HL-60 (cell line): ENCODE results near the gene P2RX1.

ENCODE experiments used
- DNase-seq, 2 experiments: peaks; one replicate each; pipeline ENCODE4 v3.0.0-alpha.2; 2010 to 2020; ENCODE audit warnings: low read depth in 1 of 2, low spot score in 1 of 2
- H3K27ac ChIP-seq: fragments of 250-450 bp; sonication (Bioruptor Pico); replicated peaks from 2 replicates; pipeline ENCODE4 v1.5.1; 2020; ENCODE audit warnings: mild to moderate bottlenecking, moderate library complexity
- H3K27me3 ChIP-seq: fragments of 250-450 bp; sonication (Bioruptor Pico); 2 replicates; pipeline ENCODE4 v1.5.1; 2021; ENCODE audit warnings: mild to moderate bottlenecking, moderate library complexity; ENCODE audit not compliant: insufficient read depth, poor library complexity, severe bottlenecking
- H3K4me3 ChIP-seq: replicated peaks from 2 replicates; pipeline ENCODE4 v1.5.1; 2011; ENCODE audit warnings: mild to moderate bottlenecking, control low read depth, low read length; ENCODE audit not compliant: insufficient read depth
- GABPA ChIP-seq: IDR thresholded peaks from 2 replicates; pipeline ENCODE4 v1.6.1; 2012; ENCODE audit warnings: low read depth
- POLR2AphosphoS5 ChIP-seq: IDR thresholded peaks from 2 replicates; pipeline ENCODE4 v1.6.1; 2012; ENCODE audit warnings: low read depth
- SPI1 ChIP-seq: IDR thresholded peaks from 2 replicates; pipeline ENCODE4 v1.6.1; 2012; ENCODE audit warnings: low read depth, mild to moderate bottlenecking, borderline replicate concordance
- TF ChIP-seq, protein P1 (sequence below): IDR thresholded peaks from one replicate; pipeline ENCODE4 v1.5.1; 2011; ENCODE audit warnings: low read length, control low read depth, inconsistent platforms; ENCODE audit not compliant: insufficient read depth
- TF ChIP-seq, protein P2 (sequence below): IDR thresholded peaks from 2 replicates; pipeline ENCODE4 v1.6.1; 2012; ENCODE audit warnings: low read depth; ENCODE audit not compliant: insufficient replicate concordance

The P2RX1 gene

DNA sequence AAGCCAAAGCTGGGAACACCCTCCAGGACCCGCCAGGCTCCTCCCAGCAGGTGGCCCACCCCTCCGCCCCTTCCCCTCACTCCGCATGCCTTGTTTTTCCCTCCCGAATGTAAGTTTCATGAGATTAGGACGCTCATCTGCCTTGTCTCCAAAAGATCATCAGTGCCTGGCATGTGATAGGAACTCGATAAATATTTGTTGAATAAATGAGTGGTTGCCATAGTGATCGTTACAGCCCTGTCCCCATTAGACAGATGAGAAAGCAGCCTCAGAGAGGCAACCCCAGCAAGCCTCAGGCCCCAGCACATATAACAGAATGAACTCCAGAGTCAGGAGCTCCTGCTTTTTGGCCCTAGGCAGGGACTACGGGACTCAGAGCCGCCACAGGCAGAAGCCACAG is 28.5 kb downstream of the P2RX1 start:
- TF ChIP-seq, protein P1, sequence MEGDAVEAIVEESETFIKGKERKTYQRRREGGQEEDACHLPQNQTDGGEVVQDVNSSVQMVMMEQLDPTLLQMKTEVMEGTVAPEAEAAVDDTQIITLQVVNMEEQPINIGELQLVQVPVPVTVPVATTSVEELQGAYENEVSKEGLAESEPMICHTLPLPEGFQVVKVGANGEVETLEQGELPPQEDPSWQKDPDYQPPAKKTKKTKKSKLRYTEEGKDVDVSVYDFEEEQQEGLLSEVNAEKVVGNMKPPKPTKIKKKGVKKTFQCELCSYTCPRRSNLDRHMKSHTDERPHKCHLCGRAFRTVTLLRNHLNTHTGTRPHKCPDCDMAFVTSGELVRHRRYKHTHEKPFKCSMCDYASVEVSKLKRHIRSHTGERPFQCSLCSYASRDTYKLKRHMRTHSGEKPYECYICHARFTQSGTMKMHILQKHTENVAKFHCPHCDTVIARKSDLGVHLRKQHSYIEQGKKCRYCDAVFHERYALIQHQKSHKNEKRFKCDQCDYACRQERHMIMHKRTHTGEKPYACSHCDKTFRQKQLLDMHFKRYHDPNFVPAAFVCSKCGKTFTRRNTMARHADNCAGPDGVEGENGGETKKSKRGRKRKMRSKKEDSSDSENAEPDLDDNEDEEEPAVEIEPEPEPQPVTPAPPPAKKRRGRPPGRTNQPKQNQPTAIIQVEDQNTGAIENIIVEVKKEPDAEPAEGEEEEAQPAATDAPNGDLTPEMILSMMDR, result no peak
- TF ChIP-seq POLR2AphosphoS5, result no peak
- no peak for TF ChIP-seq GABPA
- no peak for DNase-seq
- Histone ChIP-seq H3K4me3 (no peak overlapping the region), H3K27me3 (no peaks in the 10 kb centered on the region), H3K27ac (no peak overlapping the region)

DNA sequence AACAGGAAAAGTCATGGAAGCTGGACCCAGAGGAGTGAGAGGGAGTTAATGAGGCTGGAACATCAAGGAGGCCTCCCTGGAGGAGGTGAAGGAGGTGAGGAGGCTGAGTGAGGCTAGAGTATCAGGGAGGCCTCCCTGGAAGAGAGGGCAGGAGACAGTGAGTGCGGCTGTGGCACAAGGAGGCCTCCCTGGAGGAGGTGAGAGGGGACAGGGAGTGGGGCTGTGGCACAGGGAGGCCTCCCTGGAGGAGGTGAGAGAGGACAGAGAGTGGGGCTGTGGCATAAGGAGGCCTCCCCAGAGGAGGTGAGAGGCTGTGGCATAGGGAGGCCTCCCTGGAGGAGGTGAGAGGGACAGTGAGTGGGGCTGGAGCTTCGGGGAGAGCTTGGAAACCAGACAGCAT is 28.9 kb downstream of the P2RX1 start:
- H3K27me3 ChIP-seq, result no peaks in the 10 kb centered on the region
- TF ChIP-seq POLR2AphosphoS5 (no peak), SPI1 (no peak), GABPA (no peak)
- TF ChIP-seq, protein P1, result no peak
- TF ChIP-seq, protein P2, sequence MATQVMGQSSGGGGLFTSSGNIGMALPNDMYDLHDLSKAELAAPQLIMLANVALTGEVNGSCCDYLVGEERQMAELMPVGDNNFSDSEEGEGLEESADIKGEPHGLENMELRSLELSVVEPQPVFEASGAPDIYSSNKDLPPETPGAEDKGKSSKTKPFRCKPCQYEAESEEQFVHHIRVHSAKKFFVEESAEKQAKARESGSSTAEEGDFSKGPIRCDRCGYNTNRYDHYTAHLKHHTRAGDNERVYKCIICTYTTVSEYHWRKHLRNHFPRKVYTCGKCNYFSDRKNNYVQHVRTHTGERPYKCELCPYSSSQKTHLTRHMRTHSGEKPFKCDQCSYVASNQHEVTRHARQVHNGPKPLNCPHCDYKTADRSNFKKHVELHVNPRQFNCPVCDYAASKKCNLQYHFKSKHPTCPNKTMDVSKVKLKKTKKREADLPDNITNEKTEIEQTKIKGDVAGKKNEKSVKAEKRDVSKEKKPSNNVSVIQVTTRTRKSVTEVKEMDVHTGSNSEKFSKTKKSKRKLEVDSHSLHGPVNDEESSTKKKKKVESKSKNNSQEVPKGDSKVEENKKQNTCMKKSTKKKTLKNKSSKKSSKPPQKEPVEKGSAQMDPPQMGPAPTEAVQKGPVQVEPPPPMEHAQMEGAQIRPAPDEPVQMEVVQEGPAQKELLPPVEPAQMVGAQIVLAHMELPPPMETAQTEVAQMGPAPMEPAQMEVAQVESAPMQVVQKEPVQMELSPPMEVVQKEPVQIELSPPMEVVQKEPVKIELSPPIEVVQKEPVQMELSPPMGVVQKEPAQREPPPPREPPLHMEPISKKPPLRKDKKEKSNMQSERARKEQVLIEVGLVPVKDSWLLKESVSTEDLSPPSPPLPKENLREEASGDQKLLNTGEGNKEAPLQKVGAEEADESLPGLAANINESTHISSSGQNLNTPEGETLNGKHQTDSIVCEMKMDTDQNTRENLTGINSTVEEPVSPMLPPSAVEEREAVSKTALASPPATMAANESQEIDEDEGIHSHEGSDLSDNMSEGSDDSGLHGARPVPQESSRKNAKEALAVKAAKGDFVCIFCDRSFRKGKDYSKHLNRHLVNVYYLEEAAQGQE, result no peak
- H3K4me3 ChIP-seq, result no peak overlapping the region
- peak overlapping the region; percentile 47; the same call in 1 of the 2 replicates for H3K27ac ChIP-seq
- no peak for DNase-seq

DNA sequence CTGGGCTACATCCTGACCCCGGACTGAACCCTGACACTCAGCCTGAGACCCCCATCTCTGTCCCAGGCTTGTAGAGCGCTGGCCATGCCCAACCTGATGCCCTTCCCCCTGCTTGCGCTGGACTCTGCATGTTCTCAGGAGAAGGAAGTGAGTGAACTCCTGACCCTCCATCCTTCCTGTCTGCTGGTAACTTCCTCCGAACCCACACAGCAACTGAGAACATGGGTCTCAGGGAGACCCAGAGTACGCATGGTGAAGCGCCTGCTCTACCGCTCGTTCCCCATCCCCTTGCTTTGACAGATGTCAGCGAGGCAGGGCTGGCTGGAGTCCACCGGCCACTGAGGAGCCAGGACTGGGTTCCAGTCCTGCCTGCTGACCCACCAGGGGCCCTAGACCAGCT is 29.5 kb downstream of the P2RX1 start:
- Histone ChIP-seq H3K27ac (peak overlapping the region; percentile 47), H3K27me3 (no peaks in the 10 kb centered on the region), H3K4me3 (no peak overlapping the region)
- DNase-seq, result peak; percentile 30 to 54
- TF ChIP-seq GABPA (no peak), SPI1 (peak; percentile 43; the same call in 1 of the 2 replicates), POLR2AphosphoS5 (no peak)
- TF ChIP-seq, protein P2, result no peak
- TF ChIP-seq, protein P1, result no peak

DNA sequence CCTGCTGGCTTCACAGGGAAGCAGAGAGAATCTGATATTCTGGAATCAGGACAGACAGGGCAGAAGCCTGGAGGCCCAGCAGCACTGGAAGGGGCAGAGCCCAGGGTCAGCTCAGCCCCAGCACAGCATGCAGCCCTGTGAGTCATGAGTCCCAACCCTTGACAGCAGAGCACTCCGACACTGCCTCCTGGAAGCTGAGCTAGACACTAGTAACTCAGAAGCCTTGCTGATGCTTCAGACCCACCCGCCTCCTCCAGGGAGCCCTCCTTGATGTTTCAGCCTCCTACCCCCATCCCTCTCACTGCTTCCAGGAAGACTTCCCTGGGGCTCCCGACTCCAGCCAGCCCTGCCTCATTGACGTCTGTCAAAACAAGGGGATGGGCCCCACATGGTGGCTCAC is 30.3 kb downstream of the P2RX1 start:
- no peaks in the 10 kb centered on the region for H3K27me3 ChIP-seq
- H3K4me3 ChIP-seq, result no peak overlapping the region
- TF ChIP-seq, protein P1, result no peak
- TF ChIP-seq POLR2AphosphoS5 (no peak), SPI1 (no peak), GABPA (no peak)
- TF ChIP-seq, protein P2, result no peak
- H3K27ac ChIP-seq, result no peak overlapping the region
- DNase-seq, result no peak
